ENCODE data around the gene BRIX1. TPM values are rescaled to one million over a fixed set of nuclear protein-coding genes. Genes with fewer than 3 reads are reported as not detected.

BRIX1 gene
- total RNA-seq, 1 experiment from 2014 or later, result 77.0 TPM

- Histone ChIP-seq H3K4me2 (ENCODE audit: insufficient read depth, insufficient read length, low read length) (no peak overlapping the region), H3K23ac (ENCODE audit: insufficient read length, low read depth, low read length) (no peak overlapping the region), H2AFZ (ENCODE audit: low read length) (no peak overlapping the region), H2BK120ac (ENCODE audit: low read depth, low read length, poor library complexity, severe bottlenecking) (no peak overlapping the region), H3K27me3 (ENCODE audit: insufficient read depth, low read length) (no peaks in the 10 kb centered on the region), H3K79me2 (ENCODE audit: insufficient read depth, low read length) (no peaks in the 10 kb centered on the region), H3T11ph (ENCODE audit: low read length) (no peak overlapping the region), H3K14ac (ENCODE audit: insufficient read depth, low read length) (no peak overlapping the region), H2BK15ac (ENCODE audit: low read depth, low read length) (no peak overlapping the region), H4K20me1 (ENCODE audit: control insufficient read depth, insufficient read depth, insufficient read length) (no peaks in the 10 kb centered on the region), H4K5ac (ENCODE audit: insufficient read length, low read depth, low read length) (no peak overlapping the region), H4K8ac (replicated peaks; ENCODE audit: insufficient read length, low read depth, low read length) (no peak overlapping the region), H3K4me1 (ENCODE audit: insufficient read depth, low read length) (no peaks in the 10 kb centered on the region), H3K9me3 (ENCODE audit: control insufficient read depth, low read depth, low read length) (no peaks in the 10 kb centered on the region), H3K23me2 (ENCODE audit: insufficient read length, low read depth, low read length, poor library complexity, severe bottlenecking) (no peaks in the 10 kb centered on the region), H2BK20ac (ENCODE audit: low read depth, low read length, poor library complexity, severe bottlenecking) (no peak overlapping the region), H3K9ac (ENCODE audit: extremely low read depth, insufficient read length, low read length) (no peak overlapping the region), H2BK12ac (ENCODE audit: insufficient read length, low read depth, low read length) (no peak overlapping the region), H4K91ac (ENCODE audit: insufficient read length, low read depth, low read length) (no peak overlapping the region), H2BK5ac (ENCODE audit: insufficient read length, low read length) (no peak overlapping the region), H3K18ac (ENCODE audit: insufficient read length, low read depth, low read length) (no peak overlapping the region), H3K56ac (ENCODE audit: insufficient read length, low read depth, low read length) (no peak overlapping the region), H3K4ac (ENCODE audit: low read depth, low read length) (no peak overlapping the region), H3K79me1 (ENCODE audit: insufficient read depth, low read depth, low read length, poor library complexity, severe bottlenecking) (no peaks in the 10 kb centered on the region), H2AK5ac (ENCODE audit: insufficient read length, low read length) (no peak overlapping the region), H3K27ac (ENCODE audit: insufficient read length, low read depth, low read length) (no peak overlapping the region)
- H3K4me3 Mint-ChIP-seq, result no peak overlapping the region
- H3K4me1 Mint-ChIP-seq, result peaks cover 8 to 17% of the 10 kb centered on the region in 2 experiments
- no peak for DNase-seq
- no CpG with 5 or more reads among the region's 1 CpG for WGBS (ENCODE audit: extremely low coverage, insufficient read length, low lambda C conversion rate)
- H3K36me3 Mint-ChIP-seq (ENCODE audit: insufficient read depth in 1 of 3, low read depth in 3 of 3), result peaks cover 0 to 4% (median 0%) of the 10 kb centered on the region in 3 experiments; a peak in 2 of 7 replicates
- H3K9me3 Mint-ChIP-seq, result no peaks in the 10 kb centered on the region
- TF ChIP-seq CTCF (conservative IDR thresholded peaks at IDR 0.05), result no peak
- H3K27me3 Mint-ChIP-seq (ENCODE audit: low read depth), result no peaks in the 10 kb centered on the region; the same call in 1 of the 2 replicates
- H3K27ac Mint-ChIP-seq, result no peak overlapping the region
These were observed 20.8 kb upstream of the BRIX1 start for GRCh38 chr5:34894716-34895115.
